GM12878 (cell line): ENCODE results near the gene CD209. TPM values are rescaled to one million over a fixed set of nuclear protein-coding genes. Genes with fewer than 3 reads are reported as not detected.

Experiments
- ATAC-seq: fragments of 200-7000 bp; cut with Tn5 transposase; 3 replicates; pipeline ENCODE4 v1.9.1; 2020; ENCODE audit warnings: mild to moderate bottlenecking, moderate library complexity
- BruUV-seq: library from RNA; stranded (reverse); fragments of 400-500 nt; replicated peaks from 2 replicates; lab custom pipeline; 2021; lab: Mats Ljungman, UMichigan
- CTCF ChIA-PET: fragments of 300-600 bp; sonication (Branson Sonifier 250); formaldehyde crosslinking; extraction: SDS; loops from one replicate; lab custom pipeline; 2021; ENCODE audit warnings: inconsistent platforms; lab: Yijun Ruan, JAX
- POLR2A ChIA-PET: fragments of 350-600 bp; formaldehyde crosslinking; extraction: SDS; loops from one replicate; lab custom pipeline; 2021; ENCODE audit warnings: inconsistent platforms; lab: Charles Lee
- RAD21 ChIA-PET: fragments of 300-600 bp; sonication (Branson Sonifier 250); formaldehyde crosslinking; loops from one replicate; lab custom pipeline; 2023; ENCODE audit warnings: antibody characterized with exemption; ENCODE audit not compliant: unreplicated experiment; lab: Charles Lee
- SMC1A ChIA-PET: fragments of 300-600 bp; sonication (Branson Sonifier 250); formaldehyde crosslinking; loops from one replicate; lab custom pipeline; 2023; ENCODE audit not compliant: unreplicated experiment, uncharacterized antibody; lab: Charles Lee
- DNase-seq: peaks from one replicate; pipeline ENCODE4 v3.0.0-alpha.2; 2011; ENCODE audit warnings: low read depth, low spot score
- FAIRE-seq: peaks from 3 replicates; lab custom pipeline; 2011; peaks lifted over from hg19 to GRCh38; lab: Jason Lieb, UNC
- H2AFZ ChIP-seq: 2 replicates; pipeline ENCODE4 v1.6.0; 2011; ENCODE audit warnings: low read depth, low read length, control low read depth; ENCODE audit not compliant: control insufficient read depth
- H3K27ac ChIP-seq: 2 replicates; pipeline ENCODE4 v1.5.1; 2011; ENCODE audit warnings: control low read depth; ENCODE audit not compliant: control insufficient read depth, insufficient read depth
- H3K27me3 ChIP-seq, 2 experiments: replicated peaks in 1 of 2; 2 replicates each; pipeline versions ENCODE4 v1.6.0 to v1.6.1; 2011; ENCODE audit warnings: low read length in 1 of 2; ENCODE audit not compliant: control insufficient read depth in 2 of 2, insufficient read depth in 2 of 2
- H3K36me3 ChIP-seq, 2 experiments: 2 replicates each; pipeline ENCODE4 v1.5.1; 2011; ENCODE audit warnings: low read length in 1 of 2; ENCODE audit not compliant: control insufficient read depth in 2 of 2, insufficient read depth in 2 of 2
- H3K4me1 ChIP-seq: 2 replicates; pipeline ENCODE4 v1.6.1; 2011; ENCODE audit warnings: mild to moderate bottlenecking, low read length, moderate library complexity, mixed read lengths; ENCODE audit not compliant: control insufficient read depth, insufficient read depth
- H3K4me2 ChIP-seq: 2 replicates; pipeline ENCODE4 v1.6.0; 2011; ENCODE audit warnings: control low read depth; ENCODE audit not compliant: control insufficient read depth, insufficient read depth
- H3K4me3 ChIP-seq: fragments of 200-600 bp; sonication (generic); 2 replicates; pipeline ENCODE4 v1.5.1; 2016
- H3K79me2 ChIP-seq: 2 replicates; pipeline ENCODE4 v1.6.0; 2011; ENCODE audit warnings: low read length; ENCODE audit not compliant: control insufficient read depth, insufficient read depth
- H3K9ac ChIP-seq: 2 replicates; pipeline ENCODE4 v1.8.0; 2011; ENCODE audit warnings: low read length, control low read depth, mixed read lengths; ENCODE audit not compliant: control insufficient read depth, insufficient read depth
- H3K9me3 ChIP-seq: replicated peaks from 3 replicates; pipeline ENCODE4 v1.5.1; 2011; ENCODE audit warnings: mild to moderate bottlenecking, low read length; ENCODE audit not compliant: control insufficient read depth, insufficient read depth
- H4K20me1 ChIP-seq: 2 replicates; pipeline ENCODE4 v1.6.0; 2011; ENCODE audit not compliant: control insufficient read depth, insufficient read depth
- CBX5 ChIP-seq: sonication (generic); IDR thresholded peaks from 2 replicates; pipeline ENCODE4 v1.6.1; 2016; ENCODE audit warnings: low read depth, moderate library complexity, mild to moderate bottlenecking, inconsistent platforms
- CEBPB ChIP-seq, 2 experiments: fragments of 150-350 bp in 1 of 2; IDR thresholded peaks; 2 replicates each; pipeline ENCODE4 v1.6.1; 2012 to 2014; ENCODE audit warnings: low read depth in 2 of 2, low read length in 2 of 2, borderline replicate concordance in 1 of 2, inconsistent platforms in 1 of 2
- ETV6 ChIP-seq, 2 experiments: fragments of 450-650 bp in 1 of 2; IDR thresholded peaks in 1 of 2; conservative IDR thresholded peaks in 1 of 2; 2 replicates each; pipeline ENCODE4 v1.6.1; 2014; ENCODE audit warnings: antibody characterized with exemption in 1 of 2, borderline replicate concordance in 1 of 2, low read depth in 1 of 2, mild to moderate bottlenecking in 1 of 2, moderate library complexity in 1 of 2
- FOXM1 ChIP-seq: IDR thresholded peaks from 2 replicates; pipeline ENCODE4 v1.6.1; 2012; ENCODE audit warnings: low read depth, mild to moderate bottlenecking, inconsistent platforms, low read length, moderate library complexity
- HDAC2 ChIP-seq: fragments of 200-600 bp; sonication (generic); IDR thresholded peaks from 2 replicates; pipeline ENCODE4 v1.6.1; 2017
- JUND ChIP-seq: IDR thresholded peaks from 2 replicates; pipeline ENCODE4 v1.6.1; 2012; ENCODE audit warnings: low read depth, mild to moderate bottlenecking, low read length, improper control_type of control experiment, moderate library complexity
- MLLT1 ChIP-seq: fragments of 450-650 bp; IDR thresholded peaks from 2 replicates; pipeline ENCODE4 v1.6.1; 2016; ENCODE audit warnings: mild to moderate bottlenecking
- MTA3 ChIP-seq: IDR thresholded peaks from 2 replicates; pipeline ENCODE4 v1.6.1; 2012; ENCODE audit warnings: low read length, inconsistent platforms, borderline replicate concordance
- NKRF ChIP-seq: fragments of 450-650 bp; conservative IDR thresholded peaks from 2 replicates; pipeline ENCODE4 v1.6.1; 2017; ENCODE audit warnings: mild to moderate bottlenecking, moderate library complexity
- RELB ChIP-seq: fragments of 450-650 bp; IDR thresholded peaks from 2 replicates; pipeline ENCODE4 v1.6.1; 2017; ENCODE audit warnings: low read depth, mild to moderate bottlenecking, moderate library complexity
- SMC3 ChIP-seq: IDR thresholded peaks from 2 replicates; pipeline ENCODE4 v1.6.1; 2011; ENCODE audit warnings: low read length, improper control_type of control experiment, borderline replicate concordance
- TARDBP ChIP-seq: IDR thresholded peaks from 2 replicates; pipeline ENCODE4 v1.6.1; 2016; ENCODE audit warnings: borderline replicate concordance
- WRNIP1 ChIP-seq: IDR thresholded peaks from 2 replicates; pipeline ENCODE4 v1.6.1; 2011; ENCODE audit warnings: low read depth, low read length, improper control_type of control experiment, borderline replicate concordance
- WGBS: methylation state at CpG from one replicate; pipeline ENCODE4 v1.1.6; 2016; ENCODE audit warnings: low lambda C conversion rate; ENCODE audit not compliant: insufficient replicate concordance, insufficient coverage; ENCODE audit errors: missing lambda C conversion rate; 5-methylcytosine and 5-hydroxymethylcytosine counted together
- in situ Hi-C: fragments of 300-500 bp; cut with MboI; formaldehyde crosslinking; loops from 9 replicates; pipeline ENCODE4 v1.14.3; 2018; ENCODE audit warnings: mixed read lengths
- intact Hi-C: fragments of 100-400 bp; cut with micrococcal nuclease; formaldehyde crosslinking; loops from one replicate; pipeline ENCODE4 v1.14.2; 2022; ENCODE audit not compliant: unreplicated experiment
- polyA plus RNA-seq, 11 experiments: library from polyadenylated mRNA; depleted of rRNA in 4 of 11; unstranded in 6 of 11; stranded (reverse) in 5 of 11; fragments of >200 nt; fragmentation: Nextera tagmentation in 4 of 11; fragmentation: Illumina TruSeq in 1 of 11; extraction: Ambion mirVana in 4 of 11; extraction: Trizol in 1 of 11; gene quantifications; 1 replicate in 1 of 11; 2 replicates in 10 of 11; pipeline versions ENCODE4 v1.2.1 to v1.2.3, GENCODE V29; 2011 to 2016; ENCODE audit warnings: inconsistent platforms in 2 of 11, missing spikeins in 2 of 11, low read depth in 1 of 11
- total RNA-seq, 4 experiments: library from RNA; depleted of rRNA in 3 of 4; stranded (reverse); fragments of >200 nt in 3 of 4; fragmentation: Illumina TruSeq in 1 of 4; extraction: Trizol in 1 of 4; gene quantifications; 2 replicates each; pipeline versions ENCODE4 v1.2.1 to v1.2.3, GENCODE V29; 2013 to 2021
- TF ChIP-seq, protein P1 (sequence below): IDR thresholded peaks from 2 replicates; pipeline ENCODE4 v1.6.1; 2011; ENCODE audit warnings: borderline replicate concordance, low read depth, mild to moderate bottlenecking, moderate library complexity, low read length; ENCODE audit not compliant: insufficient read depth, poor library complexity, severe bottlenecking
- TF ChIP-seq, protein P2 (sequence below): IDR thresholded peaks from 2 replicates; pipeline ENCODE4 v1.6.1; 2012; ENCODE audit warnings: low read depth, low read length, improper control_type of control experiment
- TF ChIP-seq, protein P3 (sequence below): IDR thresholded peaks from 2 replicates; pipeline ENCODE4 v1.6.1; 2011; ENCODE audit warnings: low read depth, mild to moderate bottlenecking, low read length, moderate library complexity, borderline replicate concordance; ENCODE audit errors: extremely low read depth

The CD209 gene
- total and polyA plus RNA-seq, 10 of the 15 experiments (the other 5 are each of a cell fraction or from before 2014, with no cell fraction given): 0.04 to 0.21 (median 0.10) TPM; not detected in 3

DNA sequence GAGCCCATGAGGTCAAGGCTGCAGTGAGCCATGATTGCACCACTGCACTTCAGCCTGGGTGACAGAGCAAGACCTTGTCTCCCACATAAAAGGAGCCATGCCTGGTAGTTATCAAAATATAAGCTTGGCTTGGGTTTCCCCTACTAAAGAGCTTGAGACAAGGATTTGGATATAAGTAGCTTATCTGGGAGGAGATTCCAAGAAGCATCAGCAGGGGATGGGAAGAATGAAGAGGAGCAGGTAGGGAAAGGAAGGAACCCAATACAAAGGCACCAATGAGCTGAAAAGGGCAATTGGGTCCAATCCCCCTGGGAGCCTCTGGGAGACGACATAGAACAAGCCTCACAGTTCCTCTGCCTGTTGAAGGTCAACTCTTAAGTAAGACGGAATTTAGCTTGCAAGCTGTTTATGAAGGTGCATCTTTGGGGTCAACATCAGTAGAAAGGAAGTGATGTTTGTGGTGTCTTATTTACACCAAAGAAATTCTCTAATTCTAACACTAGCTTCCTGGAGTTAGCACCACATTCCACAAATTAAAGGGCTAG is 8.1 kb downstream of the CD209 start:
- no peaks in the 10 kb centered on the region for H3K27me3 ChIP-seq
- no peak overlapping the region for H2AFZ ChIP-seq
- BruUV-seq: no TSS peak
- no peaks in the 10 kb centered on the region for H3K79me2 ChIP-seq
- RAD21 ChIA-PET: interaction anchor here (1.8 kb wide), 1 partner anchor 60 kb away, joined by 5 read pairs; no protein-coding TSS in a partner anchor
- DNase-seq (no peak), FAIRE-seq (no peak)
- no peak overlapping the region for H3K4me3 ChIP-seq
- no peaks in the 10 kb centered on the region for H3K9me3 ChIP-seq
- no peaks in the 10 kb centered on the region for H4K20me1 ChIP-seq
- no peak overlapping the region for H3K27ac ChIP-seq
- no peak overlapping the region for H3K9ac ChIP-seq
- H3K4me2 ChIP-seq: no peak overlapping the region
- intact Hi-C loops: no loop called here
- peaks cover 18% of the 10 kb centered on the region for H3K4me1 ChIP-seq
- SMC1A ChIA-PET: interaction anchor here (1.3 kb wide), 2 partner anchors 12 to 17 kb away, joined by 4 to 5 read pairs; no protein-coding TSS in a partner anchor
- 34% methylated on average over 2 of the region's 2 CpGs for WGBS
- CTCF ChIA-PET: interaction anchor here (1.2 kb wide), 1 partner anchor 58 kb away, joined by 4 read pairs; the partner anchor contains the start of gene TRAPPC5
- POLR2A ChIA-PET: interaction anchor here (1.0 to 1.6 kb wide), 3 partner anchors 13 to 60 kb away, joined by 3 to 4 read pairs (median 3); no protein-coding TSS in a partner anchor
- TF ChIP-seq MTA3: no peak
- no peak for TF ChIP-seq FOXM1
- TF ChIP-seq NKRF: no peak
- TF ChIP-seq WRNIP1: no peak
- TF ChIP-seq ETV6 (conservative IDR thresholded peaks at IDR 0.05 in 1 of 2, IDR thresholded peaks at IDR 0.05 in 1 of 2; ENCODE audit: borderline replicate concordance in 1 of 2, low read depth in 1 of 2): no peak
- TF ChIP-seq, protein P1, sequence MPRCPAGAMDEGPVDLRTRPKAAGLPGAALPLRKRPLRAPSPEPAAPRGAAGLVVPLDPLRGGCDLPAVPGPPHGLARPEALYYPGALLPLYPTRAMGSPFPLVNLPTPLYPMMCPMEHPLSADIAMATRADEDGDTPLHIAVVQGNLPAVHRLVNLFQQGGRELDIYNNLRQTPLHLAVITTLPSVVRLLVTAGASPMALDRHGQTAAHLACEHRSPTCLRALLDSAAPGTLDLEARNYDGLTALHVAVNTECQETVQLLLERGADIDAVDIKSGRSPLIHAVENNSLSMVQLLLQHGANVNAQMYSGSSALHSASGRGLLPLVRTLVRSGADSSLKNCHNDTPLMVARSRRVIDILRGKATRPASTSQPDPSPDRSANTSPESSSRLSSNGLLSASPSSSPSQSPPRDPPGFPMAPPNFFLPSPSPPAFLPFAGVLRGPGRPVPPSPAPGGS: no peak
- TF ChIP-seq, protein P2, sequence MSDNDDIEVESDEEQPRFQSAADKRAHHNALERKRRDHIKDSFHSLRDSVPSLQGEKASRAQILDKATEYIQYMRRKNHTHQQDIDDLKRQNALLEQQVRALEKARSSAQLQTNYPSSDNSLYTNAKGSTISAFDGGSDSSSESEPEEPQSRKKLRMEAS: no peak
- no peak for TF ChIP-seq RELB
- TF ChIP-seq JUND: no peak
- no peak for TF ChIP-seq HDAC2
- TF ChIP-seq SMC3: no peak
- TF ChIP-seq TARDBP: no peak
- TF ChIP-seq CEBPB (IDR thresholded peaks at IDR 0.05; ENCODE audit: borderline replicate concordance in 1 of 2, low read depth in 2 of 2, low read length in 2 of 2): no peak
- TF ChIP-seq, protein P3, sequence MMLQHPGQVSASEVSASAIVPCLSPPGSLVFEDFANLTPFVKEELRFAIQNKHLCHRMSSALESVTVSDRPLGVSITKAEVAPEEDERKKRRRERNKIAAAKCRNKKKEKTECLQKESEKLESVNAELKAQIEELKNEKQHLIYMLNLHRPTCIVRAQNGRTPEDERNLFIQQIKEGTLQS: no peak
- no peak for TF ChIP-seq CBX5
- no peak for TF ChIP-seq MLLT1
- TF ChIP-seq, all 136 proteins: peak for 0
- no peaks in the 10 kb centered on the region for H3K36me3 ChIP-seq
- in situ Hi-C loops: no loop called here
- no peak for ATAC-seq
